PC-9 (cell line): ENCODE data around the gene ST6GALNAC3.

ENCODE experiments used
- CTCF ChIP-seq: fragments of 200-600 bp; sonication (generic); conservative IDR thresholded peaks from 2 replicates; pipeline ENCODE4 v1.6.1; 2017; ENCODE audit warnings: mixed run types, antibody characterized with exemption, mild to moderate bottlenecking, moderate library complexity
- EZH2 ChIP-seq: fragments of 200-600 bp; sonication (generic); IDR thresholded peaks from 2 replicates; pipeline ENCODE4 v1.8.0; 2017; ENCODE audit warnings: antibody characterized with exemption, low read depth

DNA sequence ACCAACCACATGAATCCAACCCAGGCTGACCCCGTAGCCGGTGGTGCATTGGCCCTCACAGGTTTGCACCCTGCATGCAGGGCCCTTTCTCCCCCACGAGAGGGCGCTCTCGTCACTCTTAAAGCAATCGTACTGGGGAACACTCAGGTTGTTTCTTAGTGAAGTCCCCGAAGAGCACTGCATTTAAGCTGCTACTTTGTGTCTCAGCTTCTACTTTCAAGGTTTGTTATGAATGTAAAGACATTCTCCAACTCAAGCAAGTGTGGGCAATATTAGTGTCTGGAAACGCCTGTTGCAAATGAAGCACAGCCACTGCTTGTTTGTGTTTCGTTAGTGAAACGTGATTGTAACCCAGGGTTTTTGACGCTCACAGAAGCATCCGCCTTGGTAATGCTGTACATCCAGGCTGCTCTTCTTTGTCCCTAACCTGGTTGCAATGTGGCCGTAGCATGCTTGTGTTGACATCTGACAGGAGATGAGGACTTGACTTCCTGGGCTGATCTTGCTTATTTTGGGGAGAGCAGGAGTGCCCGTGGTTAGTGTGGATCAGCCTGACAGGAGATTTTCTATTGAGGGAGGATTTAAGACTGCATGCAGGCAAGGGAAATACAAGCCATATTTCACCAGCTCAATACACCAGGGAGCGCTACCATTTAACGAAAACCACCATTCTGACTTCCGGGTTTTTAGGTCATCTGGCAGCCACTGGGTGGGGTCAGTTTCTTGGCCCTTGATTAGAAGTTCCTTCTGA is 79.8 kb downstream of the ST6GALNAC3 start:
- TF ChIP-seq CTCF, result peak; percentile 94
- no peak for TF ChIP-seq EZH2
